Mesodermal cell (in vitro differentiated cells): ENCODE measurements around the gene ELP4.
A peak's percentile ranks its signal among the peaks of the same experiment; 100 is the strongest.

Experiments
- H3K27ac ChIP-seq: 2 replicates; pipeline ENCODE4 v1.7.0; 2013; ENCODE audit warnings: mild to moderate bottlenecking, low read depth, low read length, moderate library complexity; ENCODE audit not compliant: severe bottlenecking
- H3K36me3 ChIP-seq: 2 replicates; pipeline ENCODE4 v1.7.1; 2013; ENCODE audit warnings: mild to moderate bottlenecking, low read length, moderate library complexity; ENCODE audit not compliant: control insufficient read depth, insufficient read depth
- H3K4me1 ChIP-seq: one replicate; pipeline ENCODE4 v1.7.1; 2013; ENCODE audit warnings: mild to moderate bottlenecking, low read length; ENCODE audit not compliant: insufficient read depth, control insufficient read depth, poor library complexity, severe bottlenecking
- H3K4me3 ChIP-seq: 2 replicates; pipeline ENCODE4 v1.7.0; 2013; ENCODE audit warnings: low read length, control low read depth, mild to moderate bottlenecking; ENCODE audit not compliant: insufficient read depth, poor library complexity, severe bottlenecking; ENCODE audit errors: extremely low read depth
- H3K9me3 ChIP-seq: 2 replicates; pipeline ENCODE4 v1.7.1; 2013; ENCODE audit warnings: mild to moderate bottlenecking, low read length, moderate library complexity; ENCODE audit not compliant: control insufficient read depth
- WGBS, 2 experiments: methylation state at CpG; one replicate each; pipeline ENCODE4 v1.1.5; 2013; ENCODE audit warnings: missing lambda C conversion rate in 2 of 2; ENCODE audit not compliant: insufficient coverage in 2 of 2; 5-methylcytosine and 5-hydroxymethylcytosine counted together

Gene ELP4

GRCh38 chr11:31824879-31825837 lies 315.6 kb downstream of the ELP4 start:
- Histone ChIP-seq H3K27ac (no peak overlapping the region), H3K9me3 (no peaks in the 10 kb centered on the region), H3K36me3 (no peaks in the 10 kb centered on the region), H3K4me3 (no peak overlapping the region), H3K4me1 (peaks cover 12% of the 10 kb centered on the region)
- WGBS, 2 experiments, result 1% methylated on average over 29 to 39 of the region's 52 CpGs

DNA sequence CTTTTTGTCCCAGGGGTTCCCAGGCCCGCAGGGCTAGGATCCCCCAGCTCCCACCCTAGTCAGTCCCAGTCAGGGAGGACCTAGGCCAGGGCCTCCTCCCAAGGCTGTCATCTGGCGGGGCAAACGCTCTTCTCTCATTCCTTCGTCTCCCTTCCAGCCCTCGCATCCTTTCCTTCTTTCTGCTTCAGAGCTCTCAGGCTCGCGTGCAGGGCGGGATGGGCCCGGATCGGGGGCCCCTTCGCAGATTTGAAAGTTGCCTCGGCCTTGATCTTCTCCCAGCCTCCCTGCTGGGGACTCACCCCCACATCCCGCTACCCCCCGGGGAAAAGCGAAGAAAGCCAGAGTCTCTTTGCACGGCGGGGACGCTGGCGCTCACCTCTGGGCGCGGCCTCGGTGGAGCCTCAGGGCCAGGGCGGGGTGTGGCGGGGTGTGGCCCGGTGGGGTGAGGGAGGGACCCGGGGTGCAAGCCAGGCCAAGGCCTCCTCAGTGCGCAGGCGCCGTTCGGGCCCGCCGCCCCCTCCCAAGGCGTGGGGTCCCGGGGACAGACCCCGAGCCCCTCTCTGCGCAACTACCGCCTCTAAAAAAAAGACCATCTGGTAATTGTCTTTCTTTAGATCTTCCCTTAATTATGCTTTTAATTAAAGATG lies 316.4 kb downstream of the ELP4 start:
- no peak overlapping the region for H3K4me3 ChIP-seq
- H3K27ac ChIP-seq, result no peak overlapping the region
- WGBS, 2 experiments, result 0 to 4% methylated on average over 19 to 20 of the region's 37 CpGs
- H3K36me3 ChIP-seq, result no peaks in the 10 kb centered on the region
- no peaks in the 10 kb centered on the region for H3K9me3 ChIP-seq
- H3K4me1 ChIP-seq, result peaks cover 12% of the 10 kb centered on the region

GRCh38 chr11:31826536-31827438 lies 317.2 kb downstream of the ELP4 start:
- H3K4me3 ChIP-seq, result peak overlapping the region; percentile 19
- H3K9me3 ChIP-seq, result no peaks in the 10 kb centered on the region
- H3K4me1 ChIP-seq, result peaks cover 12% of the 10 kb centered on the region
- H3K27ac ChIP-seq, result no peak overlapping the region
- H3K36me3 ChIP-seq, result no peaks in the 10 kb centered on the region
- WGBS, 2 experiments, result 0 to 1% methylated on average over 28 to 43 of the region's 55 CpGs

- Histone ChIP-seq H3K9me3 (no peaks in the 10 kb centered on the region), H3K36me3 (no peaks in the 10 kb centered on the region), H3K4me1 (peaks cover 12% of the 10 kb centered on the region), H3K27ac (no peak overlapping the region), H3K4me3 (peak overlapping the region; percentile 19)
- 0 to 3% methylated on average over 6 to 10 of the region's 18 CpGs for WGBS, 2 experiments
These were observed 318.1 kb downstream of the ELP4 start for GRCh38 chr11:31827455-31828206.

DNA sequence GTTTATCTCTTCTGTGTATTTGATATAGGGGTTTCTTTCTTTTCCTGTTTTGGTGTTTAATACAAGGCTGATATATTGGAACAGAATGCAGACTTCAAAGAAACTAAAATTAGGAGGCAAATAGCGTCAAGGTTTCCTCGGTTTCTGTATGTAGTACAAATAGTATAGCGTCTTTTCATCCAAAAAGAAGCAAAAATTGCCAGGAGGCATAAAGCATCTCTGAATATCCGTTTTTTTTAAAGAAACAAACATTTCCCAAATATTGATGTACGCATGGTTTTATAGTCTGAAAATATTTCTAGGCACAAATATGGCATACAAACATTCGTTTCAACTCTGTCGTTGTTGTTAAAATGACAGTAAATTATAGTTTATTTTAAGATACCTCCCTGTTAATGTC lies 318.6 kb downstream of the ELP4 start:
- Histone ChIP-seq H3K4me1 (peaks cover 12% of the 10 kb centered on the region), H3K36me3 (no peaks in the 10 kb centered on the region), H3K9me3 (no peaks in the 10 kb centered on the region), H3K27ac (no peak overlapping the region), H3K4me3 (no peak overlapping the region)
- WGBS, 2 experiments, result 39% methylated on average over 4 of the region's 7 CpGs; no CpG with 5 or more reads in 1 of the 2 experiments

DNA sequence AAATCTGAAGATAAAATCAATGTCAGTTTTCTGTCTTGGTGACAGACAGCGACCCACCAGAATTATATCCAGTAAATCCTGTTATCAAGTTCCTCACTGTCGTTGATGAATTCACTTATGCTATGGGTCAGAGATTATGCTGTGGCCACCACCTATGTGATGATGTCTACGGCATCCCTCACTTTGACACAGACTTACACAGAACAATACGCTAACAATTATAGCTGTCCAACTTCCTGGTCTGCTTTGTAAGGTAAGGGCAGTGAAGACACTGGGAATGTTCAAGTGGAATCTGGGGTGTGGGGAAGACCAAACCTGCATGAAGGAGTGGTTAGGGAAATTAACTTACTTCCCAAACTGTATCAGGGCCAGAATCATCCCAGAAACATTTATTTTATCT lies 320.8 kb downstream of the ELP4 start:
- Histone ChIP-seq H3K4me3 (no peak overlapping the region), H3K4me1 (peaks cover 12% of the 10 kb centered on the region), H3K36me3 (no peaks in the 10 kb centered on the region), H3K27ac (no peak overlapping the region), H3K9me3 (no peaks in the 10 kb centered on the region)
- WGBS, 2 experiments, result 75 to 90% methylated on average over 1 to 2 of the region's 4 CpGs

DNA sequence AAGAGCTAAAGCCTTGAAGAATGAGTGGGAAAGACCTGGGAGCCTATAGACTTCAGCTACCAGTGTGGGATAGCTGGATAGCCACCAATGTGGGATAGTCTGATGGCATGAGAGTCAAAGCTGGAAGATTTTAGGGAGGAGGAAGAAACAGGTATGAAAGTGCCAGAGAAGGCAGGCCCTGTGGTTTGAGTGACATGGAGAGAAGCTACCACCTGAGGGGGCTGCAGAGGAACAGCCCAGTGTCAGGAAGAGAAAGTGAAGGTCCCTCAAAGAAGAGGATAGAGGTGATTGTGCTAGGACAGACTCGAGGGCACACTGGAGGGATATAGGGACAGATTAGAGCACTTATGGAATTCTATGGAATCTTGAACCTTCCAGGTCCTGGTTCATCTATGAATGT lies 324.7 kb downstream of the ELP4 start:
- no peaks in the 10 kb centered on the region for H3K9me3 ChIP-seq
- H3K36me3 ChIP-seq, result no peaks in the 10 kb centered on the region
- H3K4me3 ChIP-seq, result no peak overlapping the region
- H3K4me1 ChIP-seq, result peaks cover 8% of the 10 kb centered on the region
- 30 to 71% methylated on average over 1 of the region's 1 CpG for WGBS, 2 experiments
- H3K27ac ChIP-seq, result no peak overlapping the region
